Neural cell (in vitro differentiated cells): Measurements from ENCODE around the gene ABHD17C.
A peak's percentile ranks its signal among the peaks of the same experiment; 100 is the strongest.

ENCODE experiments used
- CTCF ChIP-seq: fragments of 450-650 bp; IDR thresholded peaks from 2 replicates; pipeline ENCODE4 v1.5.1; 2014; ENCODE audit warnings: antibody characterized with exemption, mild to moderate bottlenecking, moderate library complexity; ENCODE audit not compliant: poor library complexity, severe bottlenecking
- EZH2 ChIP-seq: fragments of 200-600, 300-800 bp; shearing (Covaris generic), sonication (generic); IDR thresholded peaks from 2 replicates; pipeline ENCODE4 v1.6.1; 2014; ENCODE audit warnings: antibody characterized with exemption, low read length, borderline replicate concordance, mild to moderate bottlenecking; ENCODE audit not compliant: insufficient read depth, poor library complexity, severe bottlenecking
- POLR2AphosphoS5 ChIP-seq: IDR thresholded peaks from 2 replicates; pipeline ENCODE4 v1.6.1; 2012
- REST ChIP-seq: IDR thresholded peaks from 2 replicates; pipeline ENCODE4 v1.6.1; 2012; ENCODE audit warnings: borderline replicate concordance

DNA sequence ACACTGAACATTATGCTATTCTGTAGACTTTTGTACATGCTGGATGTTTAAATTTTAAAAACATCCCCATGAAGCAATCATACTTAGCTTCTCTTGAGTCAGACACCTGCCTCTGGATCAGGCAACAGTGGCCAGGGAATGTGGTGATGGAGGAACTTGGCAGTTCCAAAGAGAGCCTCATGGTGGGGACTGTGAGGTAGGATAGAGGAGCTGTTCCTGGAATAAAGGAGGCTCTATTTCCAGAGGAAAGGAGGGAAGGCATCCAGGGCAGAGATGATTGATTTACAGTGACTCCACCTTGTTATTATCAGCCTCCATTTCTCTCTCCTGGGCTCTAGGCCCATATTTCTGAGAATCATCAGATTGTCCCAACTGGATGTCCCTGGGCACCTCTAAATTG lies 35.0 kb upstream of the ABHD17C start:
- TF ChIP-seq CTCF (peak; percentile 52), REST (no peak), EZH2 (no peak), POLR2AphosphoS5 (no peak)
